K562 (cell line): ENCODE measurements around the gene ZNF559. TPM values are rescaled to one million over a fixed set of nuclear protein-coding genes. Genes with fewer than 3 reads are reported as not detected.

ENCODE experiments used
- CC2D1A ChIP-seq: fragments of 450-650 bp; IDR thresholded peaks from 2 replicates; pipeline ENCODE4 v1.6.1; 2017; ENCODE audit warnings: mild to moderate bottlenecking
- FOS ChIP-seq: IDR thresholded peaks from 3 replicates; pipeline ENCODE4 v1.6.1; 2011; ENCODE audit not compliant: insufficient read length; ENCODE audit errors: extremely low read depth
- GATAD2A ChIP-seq: fragments of 450-650 bp; IDR thresholded peaks from 2 replicates; pipeline ENCODE4 v1.6.1; 2017
- LEF1 ChIP-seq: fragments of 450-650 bp; IDR thresholded peaks from 2 replicates; pipeline ENCODE4 v1.6.1; 2016; ENCODE audit warnings: mild to moderate bottlenecking
- NUFIP1 ChIP-seq: fragments of 450-650 bp; IDR thresholded peaks from 2 replicates; pipeline ENCODE4 v1.6.1; 2018; ENCODE audit not compliant: partially characterized antibody
- RBM15 ChIP-seq: fragments of 200-400 bp; formaldehyde crosslinking; IDR thresholded peaks from 2 replicates; pipeline ENCODE4 v1.6.1; 2018; ENCODE audit warnings: mild to moderate bottlenecking, low read length, moderate library complexity; ENCODE audit not compliant: insufficient read depth
- SIN3B ChIP-seq: fragments of 450-650 bp; IDR thresholded peaks from 2 replicates; pipeline ENCODE4 v1.6.1; 2017; ENCODE audit warnings: low read depth, mild to moderate bottlenecking, moderate library complexity
- SMARCE1 ChIP-seq: fragments of 450-650 bp; IDR thresholded peaks from 2 replicates; pipeline ENCODE4 v1.7.1; 2016; ENCODE audit warnings: mild to moderate bottlenecking
- TBL1XR1 ChIP-seq, 2 experiments: IDR thresholded peaks; 2 replicates each; pipeline ENCODE4 v1.6.1; 2012; ENCODE audit warnings: improper control_type of control experiment in 2 of 2, low read length in 2 of 2, mild to moderate bottlenecking in 1 of 2
- TRIM28 ChIP-seq: fragments of 450-650 bp; IDR thresholded peaks from 2 replicates; pipeline ENCODE4 v1.6.1; 2017
- ZFP1 ChIP-seq: fragments of 450-650 bp; formaldehyde crosslinking; IDR thresholded peaks from 2 replicates; pipeline ENCODE4 v1.4.0; 2020; ENCODE audit warnings: mild to moderate bottlenecking, mixed read lengths
- ZKSCAN8 ChIP-seq: fragments of 200-800 bp; sonication (Bioruptor generic); IDR thresholded peaks from 2 replicates; pipeline ENCODE4 v1.6.1; 2016; ENCODE audit warnings: missing genetic modification characterization, missing compliant biosample characterization
- ZNF24 ChIP-seq: fragments of 450-650 bp; IDR thresholded peaks from 2 replicates; pipeline ENCODE4 v1.6.1; 2016
- ZNF830 ChIP-seq: fragments of 250-450 bp; sonication (Bioruptor Pico); IDR thresholded peaks from 2 replicates; pipeline ENCODE4 v1.5.0; 2021; ENCODE audit warnings: mild to moderate bottlenecking
- polyA plus RNA-seq, 8 experiments: library from polyadenylated mRNA; depleted of rRNA in 4 of 8; stranded (reverse) in 5 of 8; unstranded in 3 of 8; fragments of >200 nt; fragmentation: Nextera tagmentation in 2 of 8; fragmentation: Illumina TruSeq in 1 of 8; extraction: Ambion mirVana in 2 of 8; extraction: Trizol in 1 of 8; gene quantifications; 2 replicates each; pipeline versions ENCODE4 v1.2.1 to v1.2.3, GENCODE V29; 2011 to 2014; ENCODE audit warnings: inconsistent platforms in 1 of 8, missing spikeins in 1 of 8
- total RNA-seq, 7 experiments: library from RNA; depleted of rRNA in 6 of 7; stranded (reverse); fragments of >200 nt in 6 of 7; fragmentation: Illumina TruSeq in 2 of 7; extraction: Trizol in 2 of 7; gene quantifications; 2 replicates each; pipeline versions ENCODE4 v1.2.1 to v1.2.3, GENCODE V29; 2011 to 2021; ENCODE audit warnings: low replicate concordance in 1 of 7
- TF ChIP-seq, protein P1 (sequence below): fragments of 150-350 bp; IDR thresholded peaks from 2 replicates; pipeline ENCODE4 v1.6.1; 2014; ENCODE audit warnings: low read depth, mild to moderate bottlenecking, low read length, borderline replicate concordance
- TF ChIP-seq, protein P2 (sequence below): fragments of 250-450 bp; sonication (Bioruptor Pico); IDR thresholded peaks from 2 replicates; pipeline ENCODE4 v1.8.0; 2021; ENCODE audit warnings: moderate library complexity, mild to moderate bottlenecking, inconsistent platforms
- TF ChIP-seq, protein P3 (sequence below): fragments of 200-400 bp; formaldehyde crosslinking; IDR thresholded peaks from 2 replicates; pipeline ENCODE4 v1.6.1; 2017; ENCODE audit warnings: mild to moderate bottlenecking, low read depth, low read length, moderate library complexity
- TF ChIP-seq, protein P4 (sequence below): sonication (generic); formaldehyde crosslinking; IDR thresholded peaks from 2 replicates; pipeline ENCODE4 v1.8.1; 2023; ENCODE audit warnings: mild to moderate bottlenecking, missing genetic modification reagents
- TF ChIP-seq, protein P5 (sequence below): sonication (generic); formaldehyde crosslinking; IDR thresholded peaks from 2 replicates; pipeline ENCODE4 v1.8.1; 2023; ENCODE audit warnings: mild to moderate bottlenecking, missing genetic modification reagents

The ZNF559 gene
- total and polyA plus RNA-seq, 9 of the 15 experiments (the other 6 are each of a cell fraction or from before 2014, with no cell fraction given): 4.0 to 21.5 (median 11.5) TPM

DNA sequence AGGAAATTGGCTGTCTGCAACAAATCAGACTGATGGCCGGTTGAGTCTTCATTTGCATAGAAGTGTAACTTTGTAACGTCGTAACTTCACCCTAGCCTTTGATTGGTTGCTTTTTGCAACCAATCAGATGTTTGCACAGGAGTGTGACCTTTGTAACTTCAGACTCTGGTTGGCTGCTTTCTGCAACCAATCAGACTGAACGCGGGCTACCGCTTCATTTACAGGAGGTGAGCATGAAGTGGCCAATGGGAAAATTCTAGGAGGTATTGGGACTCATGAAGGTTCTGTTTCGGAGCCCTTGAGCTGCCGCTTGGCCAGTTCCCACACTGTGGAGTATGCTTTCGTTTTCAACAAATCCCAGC is 441 bp upstream of the ZNF559 start (continued):
- TF ChIP-seq CC2D1A (peak; percentile 49), RBM15 (no peak), FOS (peak; percentile 43), ZNF830 (CRISPR knock-in tag) (no peak), SIN3B (no peak), ZFP1 (CRISPR knock-in tag) (no peak), ZNF24 (no peak), NUFIP1 (peak; percentile 18), TBL1XR1 (IDR thresholded peaks at IDR 0.05; ENCODE audit: low read length in 2 of 2) (no peak), SMARCE1 (no peak), TRIM28 (no peak), GATAD2A (no peak), LEF1 (no peak), ZKSCAN8 (CRISPR knock-in tag) (peak; percentile 51; the same call in 1 of the 2 replicates)
- TF ChIP-seq, protein P1, sequence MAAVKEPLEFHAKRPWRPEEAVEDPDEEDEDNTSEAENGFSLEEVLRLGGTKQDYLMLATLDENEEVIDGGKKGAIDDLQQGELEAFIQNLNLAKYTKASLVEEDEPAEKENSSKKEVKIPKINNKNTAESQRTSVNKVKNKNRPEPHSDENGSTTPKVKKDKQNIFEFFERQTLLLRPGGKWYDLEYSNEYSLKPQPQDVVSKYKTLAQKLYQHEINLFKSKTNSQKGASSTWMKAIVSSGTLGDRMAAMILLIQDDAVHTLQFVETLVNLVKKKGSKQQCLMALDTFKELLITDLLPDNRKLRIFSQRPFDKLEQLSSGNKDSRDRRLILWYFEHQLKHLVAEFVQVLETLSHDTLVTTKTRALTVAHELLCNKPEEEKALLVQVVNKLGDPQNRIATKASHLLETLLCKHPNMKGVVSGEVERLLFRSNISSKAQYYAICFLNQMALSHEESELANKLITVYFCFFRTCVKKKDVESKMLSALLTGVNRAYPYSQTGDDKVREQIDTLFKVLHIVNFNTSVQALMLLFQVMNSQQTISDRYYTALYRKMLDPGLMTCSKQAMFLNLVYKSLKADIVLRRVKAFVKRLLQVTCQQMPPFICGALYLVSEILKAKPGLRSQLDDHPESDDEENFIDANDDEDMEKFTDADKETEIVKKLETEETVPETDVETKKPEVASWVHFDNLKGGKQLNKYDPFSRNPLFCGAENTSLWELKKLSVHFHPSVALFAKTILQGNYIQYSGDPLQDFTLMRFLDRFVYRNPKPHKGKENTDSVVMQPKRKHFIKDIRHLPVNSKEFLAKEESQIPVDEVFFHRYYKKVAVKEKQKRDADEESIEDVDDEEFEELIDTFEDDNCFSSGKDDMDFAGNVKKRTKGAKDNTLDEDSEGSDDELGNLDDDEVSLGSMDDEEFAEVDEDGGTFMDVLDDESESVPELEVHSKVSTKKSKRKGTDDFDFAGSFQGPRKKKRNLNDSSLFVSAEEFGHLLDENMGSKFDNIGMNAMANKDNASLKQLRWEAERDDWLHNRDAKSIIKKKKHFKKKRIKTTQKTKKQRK: no peak
- TF ChIP-seq, protein P2, sequence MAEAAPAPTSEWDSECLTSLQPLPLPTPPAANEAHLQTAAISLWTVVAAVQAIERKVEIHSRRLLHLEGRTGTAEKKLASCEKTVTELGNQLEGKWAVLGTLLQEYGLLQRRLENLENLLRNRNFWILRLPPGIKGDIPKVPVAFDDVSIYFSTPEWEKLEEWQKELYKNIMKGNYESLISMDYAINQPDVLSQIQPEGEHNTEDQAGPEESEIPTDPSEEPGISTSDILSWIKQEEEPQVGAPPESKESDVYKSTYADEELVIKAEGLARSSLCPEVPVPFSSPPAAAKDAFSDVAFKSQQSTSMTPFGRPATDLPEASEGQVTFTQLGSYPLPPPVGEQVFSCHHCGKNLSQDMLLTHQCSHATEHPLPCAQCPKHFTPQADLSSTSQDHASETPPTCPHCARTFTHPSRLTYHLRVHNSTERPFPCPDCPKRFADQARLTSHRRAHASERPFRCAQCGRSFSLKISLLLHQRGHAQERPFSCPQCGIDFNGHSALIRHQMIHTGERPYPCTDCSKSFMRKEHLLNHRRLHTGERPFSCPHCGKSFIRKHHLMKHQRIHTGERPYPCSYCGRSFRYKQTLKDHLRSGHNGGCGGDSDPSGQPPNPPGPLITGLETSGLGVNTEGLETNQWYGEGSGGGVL: no peak
- TF ChIP-seq, protein P3, sequence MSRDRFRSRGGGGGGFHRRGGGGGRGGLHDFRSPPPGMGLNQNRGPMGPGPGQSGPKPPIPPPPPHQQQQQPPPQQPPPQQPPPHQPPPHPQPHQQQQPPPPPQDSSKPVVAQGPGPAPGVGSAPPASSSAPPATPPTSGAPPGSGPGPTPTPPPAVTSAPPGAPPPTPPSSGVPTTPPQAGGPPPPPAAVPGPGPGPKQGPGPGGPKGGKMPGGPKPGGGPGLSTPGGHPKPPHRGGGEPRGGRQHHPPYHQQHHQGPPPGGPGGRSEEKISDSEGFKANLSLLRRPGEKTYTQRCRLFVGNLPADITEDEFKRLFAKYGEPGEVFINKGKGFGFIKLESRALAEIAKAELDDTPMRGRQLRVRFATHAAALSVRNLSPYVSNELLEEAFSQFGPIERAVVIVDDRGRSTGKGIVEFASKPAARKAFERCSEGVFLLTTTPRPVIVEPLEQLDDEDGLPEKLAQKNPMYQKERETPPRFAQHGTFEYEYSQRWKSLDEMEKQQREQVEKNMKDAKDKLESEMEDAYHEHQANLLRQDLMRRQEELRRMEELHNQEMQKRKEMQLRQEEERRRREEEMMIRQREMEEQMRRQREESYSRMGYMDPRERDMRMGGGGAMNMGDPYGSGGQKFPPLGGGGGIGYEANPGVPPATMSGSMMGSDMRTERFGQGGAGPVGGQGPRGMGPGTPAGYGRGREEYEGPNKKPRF: no peak
- TF ChIP-seq, protein P4, sequence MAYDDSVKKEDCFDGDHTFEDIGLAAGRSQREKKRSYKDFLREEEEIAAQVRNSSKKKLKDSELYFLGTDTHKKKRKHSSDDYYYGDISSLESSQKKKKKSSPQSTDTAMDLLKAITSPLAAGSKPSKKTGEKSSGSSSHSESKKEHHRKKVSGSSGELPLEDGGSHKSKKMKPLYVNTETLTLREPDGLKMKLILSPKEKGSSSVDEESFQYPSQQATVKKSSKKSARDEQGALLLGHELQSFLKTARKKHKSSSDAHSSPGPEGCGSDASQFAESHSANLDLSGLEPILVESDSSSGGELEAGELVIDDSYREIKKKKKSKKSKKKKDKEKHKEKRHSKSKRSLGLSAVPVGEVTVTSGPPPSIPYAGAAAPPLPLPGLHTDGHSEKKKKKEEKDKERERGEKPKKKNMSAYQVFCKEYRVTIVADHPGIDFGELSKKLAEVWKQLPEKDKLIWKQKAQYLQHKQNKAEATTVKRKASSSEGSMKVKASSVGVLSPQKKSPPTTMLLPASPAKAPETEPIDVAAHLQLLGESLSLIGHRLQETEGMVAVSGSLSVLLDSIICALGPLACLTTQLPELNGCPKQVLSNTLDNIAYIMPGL (CRISPR knock-in tag): no peak
- TF ChIP-seq, protein P5, sequence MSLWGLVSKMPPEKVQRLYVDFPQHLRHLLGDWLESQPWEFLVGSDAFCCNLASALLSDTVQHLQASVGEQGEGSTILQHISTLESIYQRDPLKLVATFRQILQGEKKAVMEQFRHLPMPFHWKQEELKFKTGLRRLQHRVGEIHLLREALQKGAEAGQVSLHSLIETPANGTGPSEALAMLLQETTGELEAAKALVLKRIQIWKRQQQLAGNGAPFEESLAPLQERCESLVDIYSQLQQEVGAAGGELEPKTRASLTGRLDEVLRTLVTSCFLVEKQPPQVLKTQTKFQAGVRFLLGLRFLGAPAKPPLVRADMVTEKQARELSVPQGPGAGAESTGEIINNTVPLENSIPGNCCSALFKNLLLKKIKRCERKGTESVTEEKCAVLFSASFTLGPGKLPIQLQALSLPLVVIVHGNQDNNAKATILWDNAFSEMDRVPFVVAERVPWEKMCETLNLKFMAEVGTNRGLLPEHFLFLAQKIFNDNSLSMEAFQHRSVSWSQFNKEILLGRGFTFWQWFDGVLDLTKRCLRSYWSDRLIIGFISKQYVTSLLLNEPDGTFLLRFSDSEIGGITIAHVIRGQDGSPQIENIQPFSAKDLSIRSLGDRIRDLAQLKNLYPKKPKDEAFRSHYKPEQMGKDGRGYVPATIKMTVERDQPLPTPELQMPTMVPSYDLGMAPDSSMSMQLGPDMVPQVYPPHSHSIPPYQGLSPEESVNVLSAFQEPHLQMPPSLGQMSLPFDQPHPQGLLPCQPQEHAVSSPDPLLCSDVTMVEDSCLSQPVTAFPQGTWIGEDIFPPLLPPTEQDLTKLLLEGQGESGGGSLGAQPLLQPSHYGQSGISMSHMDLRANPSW (CRISPR knock-in tag): no peak
